ENCODE data around the gene DMXL2. TPM values are rescaled to one million over a fixed set of nuclear protein-coding genes. Genes with fewer than 3 reads are reported as not detected.

Gene DMXL2
- total and polyA plus RNA-seq, 9 of the 15 experiments (the other 6 are each of a cell fraction or from before 2014, with no cell fraction given) = 9.3 to 57.7 (median 30.7) TPM

DNA sequence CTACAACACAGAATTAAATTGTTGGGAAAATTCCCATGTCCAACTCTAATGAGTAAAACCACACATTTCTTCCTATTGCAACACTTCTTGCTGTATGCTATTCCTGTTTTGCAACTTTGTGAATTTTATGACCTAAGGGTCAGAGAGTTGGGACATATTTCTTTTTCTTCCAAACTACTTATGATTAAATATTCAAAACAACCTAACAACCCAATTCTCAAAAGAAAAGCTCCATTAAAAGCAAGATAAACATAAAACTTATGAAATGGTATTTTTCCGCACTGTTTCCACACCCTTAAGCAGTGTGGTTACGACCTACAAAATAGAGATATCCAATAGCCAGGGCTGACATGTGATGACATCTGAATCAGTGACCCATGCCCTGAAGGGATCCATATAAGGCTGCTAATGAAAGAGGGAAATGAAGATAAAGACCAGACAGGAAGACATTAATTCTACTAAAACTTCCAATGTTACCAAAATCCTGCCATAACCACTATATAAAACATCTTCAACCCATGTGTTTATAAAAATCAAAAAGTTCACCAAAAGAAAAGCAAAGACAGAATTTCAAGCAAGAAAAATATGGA is 45.6 kb downstream of the DMXL2 start (continued):
- TF ChIP-seq THRA (IDR thresholded peaks at IDR 0.05) = no peak
- TF ChIP-seq POLR2A (conservative IDR thresholded peaks at IDR 0.05) = no peak
- no peak for TF ChIP-seq ZBTB1 (CRISPR knock-in tag; IDR thresholded peaks at IDR 0.05; ENCODE audit: borderline replicate concordance, low read depth)
- TF ChIP-seq, protein P1, sequence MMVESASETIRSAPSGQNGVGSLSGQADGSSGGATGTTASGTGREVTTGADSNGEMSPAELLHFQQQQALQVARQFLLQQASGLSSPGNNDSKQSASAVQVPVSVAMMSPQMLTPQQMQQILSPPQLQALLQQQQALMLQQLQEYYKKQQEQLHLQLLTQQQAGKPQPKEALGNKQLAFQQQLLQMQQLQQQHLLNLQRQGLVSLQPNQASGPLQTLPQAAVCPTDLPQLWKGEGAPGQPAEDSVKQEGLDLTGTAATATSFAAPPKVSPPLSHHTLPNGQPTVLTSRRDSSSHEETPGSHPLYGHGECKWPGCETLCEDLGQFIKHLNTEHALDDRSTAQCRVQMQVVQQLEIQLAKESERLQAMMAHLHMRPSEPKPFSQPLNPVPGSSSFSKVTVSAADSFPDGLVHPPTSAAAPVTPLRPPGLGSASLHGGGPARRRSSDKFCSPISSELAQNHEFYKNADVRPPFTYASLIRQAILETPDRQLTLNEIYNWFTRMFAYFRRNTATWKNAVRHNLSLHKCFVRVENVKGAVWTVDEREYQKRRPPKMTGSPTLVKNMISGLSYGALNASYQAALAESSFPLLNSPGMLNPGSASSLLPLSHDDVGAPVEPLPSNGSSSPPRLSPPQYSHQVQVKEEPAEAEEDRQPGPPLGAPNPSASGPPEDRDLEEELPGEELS (CRISPR knock-in tag; IDR thresholded peaks at IDR 0.05; ENCODE audit: borderline replicate concordance) = no peak
- no peak for TF ChIP-seq ZNF695 (CRISPR knock-in tag; IDR thresholded peaks at IDR 0.05)
- no peak for TF ChIP-seq STAG1 (CRISPR knock-in tag; IDR thresholded peaks at IDR 0.05; ENCODE audit: borderline replicate concordance)
- TF ChIP-seq SUPT5H (IDR thresholded peaks at IDR 0.05) = no peak
- TF ChIP-seq BRF1 (IDR thresholded peaks at IDR 0.05; ENCODE audit: borderline replicate concordance, extremely low read depth, insufficient read length) = no peak
- TF ChIP-seq MCM7 (IDR thresholded peaks at IDR 0.05) = no peak
- TF ChIP-seq ELF2 (CRISPR knock-in tag; IDR thresholded peaks at IDR 0.05) = no peak
- TF ChIP-seq, protein P2, sequence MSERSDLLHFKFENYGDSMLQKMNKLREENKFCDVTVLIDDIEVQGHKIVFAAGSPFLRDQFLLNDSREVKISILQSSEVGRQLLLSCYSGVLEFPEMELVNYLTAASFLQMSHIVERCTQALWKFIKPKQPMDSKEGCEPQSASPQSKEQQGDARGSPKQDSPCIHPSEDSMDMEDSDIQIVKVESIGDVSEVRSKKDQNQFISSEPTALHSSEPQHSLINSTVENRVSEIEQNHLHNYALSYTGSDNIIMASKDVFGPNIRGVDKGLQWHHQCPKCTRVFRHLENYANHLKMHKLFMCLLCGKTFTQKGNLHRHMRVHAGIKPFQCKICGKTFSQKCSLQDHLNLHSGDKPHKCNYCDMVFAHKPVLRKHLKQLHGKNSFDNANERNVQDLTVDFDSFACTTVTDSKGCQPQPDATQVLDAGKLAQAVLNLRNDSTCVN (CRISPR knock-in tag; IDR thresholded peaks at IDR 0.05) = no peak
- no peak for TF ChIP-seq ZFP1 (CRISPR knock-in tag; IDR thresholded peaks at IDR 0.05)
- no peak for TF ChIP-seq KAT8 (IDR thresholded peaks at IDR 0.05; ENCODE audit: low read depth)
- TF ChIP-seq MTF1 (CRISPR knock-in tag; IDR thresholded peaks at IDR 0.05; ENCODE audit: borderline replicate concordance) = no peak
- no peak for TF ChIP-seq MBD2 (IDR thresholded peaks at IDR 0.05; ENCODE audit: borderline replicate concordance, low read depth)
- no peak for TF ChIP-seq ZNF12 (CRISPR knock-in tag; IDR thresholded peaks at IDR 0.05)
- no peak for TF ChIP-seq ZNF699 (CRISPR knock-in tag; IDR thresholded peaks at IDR 0.05; ENCODE audit: insufficient replicate concordance)
- no peak for TF ChIP-seq FOXJ3 (CRISPR knock-in tag; IDR thresholded peaks at IDR 0.05)
- TF ChIP-seq DDX20 (tag; IDR thresholded peaks at IDR 0.05; ENCODE audit: low read depth) = peak; percentile 16; the same call in 1 of the 2 replicates
- no peak for TF ChIP-seq SMARCB1 (IDR thresholded peaks at IDR 0.05; ENCODE audit: insufficient read length, low read depth)
- TF ChIP-seq ZNF324 (CRISPR knock-in tag; IDR thresholded peaks at IDR 0.05) = no peak
- TF ChIP-seq LEF1 (IDR thresholded peaks at IDR 0.05) = peak; percentile 68
- TF ChIP-seq, protein P3, sequence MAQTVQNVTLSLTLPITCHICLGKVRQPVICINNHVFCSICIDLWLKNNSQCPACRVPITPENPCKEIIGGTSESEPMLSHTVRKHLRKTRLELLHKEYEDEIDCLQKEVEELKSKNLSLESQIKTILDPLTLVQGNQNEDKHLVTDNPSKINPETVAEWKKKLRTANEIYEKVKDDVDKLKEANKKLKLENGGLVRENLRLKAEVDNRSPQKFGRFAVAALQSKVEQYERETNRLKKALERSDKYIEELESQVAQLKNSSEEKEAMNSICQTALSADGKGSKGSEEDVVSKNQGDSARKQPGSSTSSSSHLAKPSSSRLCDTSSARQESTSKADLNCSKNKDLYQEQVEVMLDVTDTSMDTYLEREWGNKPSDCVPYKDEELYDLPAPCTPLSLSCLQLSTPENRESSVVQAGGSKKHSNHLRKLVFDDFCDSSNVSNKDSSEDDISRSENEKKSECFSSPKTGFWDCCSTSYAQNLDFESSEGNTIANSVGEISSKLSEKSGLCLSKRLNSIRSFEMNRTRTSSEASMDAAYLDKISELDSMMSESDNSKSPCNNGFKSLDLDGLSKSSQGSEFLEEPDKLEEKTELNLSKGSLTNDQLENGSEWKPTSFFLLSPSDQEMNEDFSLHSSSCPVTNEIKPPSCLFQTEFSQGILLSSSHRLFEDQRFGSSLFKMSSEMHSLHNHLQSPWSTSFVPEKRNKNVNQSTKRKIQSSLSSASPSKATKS (CRISPR knock-in tag; IDR thresholded peaks at IDR 0.05) = no peak
- no peak for TF ChIP-seq SP2 (IDR thresholded peaks at IDR 0.05; ENCODE audit: extremely low read depth, low read depth, low read length, poor library complexity, severe bottlenecking)
- TF ChIP-seq TSC22D4 (tag; IDR thresholded peaks at IDR 0.05) = no peak
